T-helper 17 cell (primary cell): ENCODE results near the gene USP54. TPM values are rescaled to one million over a fixed set of nuclear protein-coding genes. Genes with fewer than 3 reads are reported as not detected.

Experiments
- ATAC-seq: fragments of 150-1000 bp; cut with Tn5 transposase; 2 replicates; pipeline ENCODE4 v1.10.0; 2021; ENCODE audit warnings: mild to moderate bottlenecking, moderate library complexity
- DNase-seq, 3 donors: peaks; one replicate each; pipeline versions ENCODE4 v3.0.0 to v3.0.0-alpha.2; 2020 to 2021
- H3K9me3 ChIP-seq: one replicate; pipeline ENCODE4 v1.7.0; 2013; ENCODE audit warnings: low read length, mild to moderate bottlenecking; ENCODE audit not compliant: control insufficient read depth, poor library complexity, severe bottlenecking
- H3K27ac Mint-ChIP-seq: one replicate; pipeline ENCODE4 v1.8.0; 2022; ENCODE audit warnings: mild to moderate bottlenecking, moderate library complexity, mixed read lengths
- H3K27me3 Mint-ChIP-seq: one replicate; pipeline ENCODE4 v1.8.0; 2022; ENCODE audit warnings: mixed read lengths
- H3K36me3 Mint-ChIP-seq: one replicate; pipeline ENCODE4 v1.8.0; 2022; ENCODE audit warnings: low read depth, mixed read lengths
- H3K4me1 Mint-ChIP-seq: one replicate; pipeline ENCODE4 v1.8.0; 2022; ENCODE audit warnings: mild to moderate bottlenecking, mixed read lengths
- H3K4me3 Mint-ChIP-seq: one replicate; pipeline ENCODE4 v1.8.0; 2022; ENCODE audit warnings: mild to moderate bottlenecking, moderate library complexity, mixed read lengths
- total RNA-seq, 4 donors: library from RNA in 2 of 4; stranded (reverse) in 2 of 4; gene quantifications; one replicate each; pipeline ENCODE4 v1.2.3 and lab custom pipeline; 2022 to 2026

Gene USP54
- total RNA-seq, 2 donors from 2014 or later, result 3.6 TPM

DNA sequence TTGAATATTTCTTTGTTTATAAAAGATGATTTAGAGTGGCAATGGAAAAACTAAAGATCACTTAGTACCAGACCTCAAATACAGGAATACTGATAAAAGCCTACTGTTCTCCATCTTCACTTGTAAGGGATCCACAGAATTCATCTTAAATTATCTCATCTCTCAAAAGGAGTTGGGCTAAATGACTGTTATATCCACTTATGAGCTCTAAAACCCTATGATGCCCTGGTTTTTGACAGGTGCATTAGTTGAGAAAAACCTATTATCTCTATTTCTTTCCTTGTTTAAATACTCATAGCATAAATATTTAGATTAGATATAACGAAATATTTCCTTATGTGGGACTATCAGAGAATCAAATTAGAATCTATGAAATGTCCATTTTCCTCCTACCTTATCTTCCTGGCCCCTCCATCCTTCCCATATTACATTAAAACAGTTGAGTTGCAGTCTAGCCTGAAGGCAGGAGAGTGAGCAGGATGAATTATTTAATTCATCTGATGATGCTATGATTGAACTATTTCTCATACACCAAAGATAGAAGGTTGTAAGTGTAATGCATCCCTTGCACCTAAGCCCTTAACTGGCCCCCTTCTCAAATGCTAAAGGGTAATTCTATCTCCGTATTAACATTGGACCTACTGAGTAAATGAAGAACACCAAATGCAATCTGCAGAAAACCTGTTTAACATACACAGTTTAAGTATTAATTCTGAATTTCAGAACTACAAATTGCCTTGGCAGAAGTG lies 125.0 kb downstream of the USP54 start:
- no peak overlapping the region for H3K4me3 Mint-ChIP-seq
- ATAC-seq, result no peak
- no peak overlapping the region for H3K27ac Mint-ChIP-seq
- no peaks in the 10 kb centered on the region for H3K9me3 ChIP-seq
- H3K4me1 Mint-ChIP-seq, result peaks cover 15% of the 10 kb centered on the region
- no peaks in the 10 kb centered on the region for H3K27me3 Mint-ChIP-seq
- peaks cover 14% of the 10 kb centered on the region for H3K36me3 Mint-ChIP-seq
- DNase-seq, result no peak

DNA sequence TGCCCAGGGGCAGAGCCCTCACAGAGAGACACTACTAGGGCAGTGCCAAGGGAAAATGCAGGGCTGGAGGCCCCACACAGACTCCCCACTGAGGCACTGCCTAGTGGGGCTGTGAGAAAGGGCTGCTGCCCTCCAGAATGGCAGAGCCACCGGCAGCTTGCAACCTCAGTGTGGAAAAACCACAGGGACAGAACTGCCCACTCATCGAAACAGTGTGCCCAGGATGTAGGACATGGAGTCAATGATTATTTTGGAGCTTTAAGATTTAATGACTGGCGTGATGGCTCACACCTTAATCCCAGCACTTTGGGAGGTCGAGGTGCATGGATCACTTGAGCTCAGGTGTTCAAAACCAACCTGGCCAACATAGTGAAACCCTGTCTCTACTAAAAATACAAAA lies 130.2 kb downstream of the USP54 start:
- Mint-ChIP-seq H3K4me3 (no peak overlapping the region), H3K36me3 (peaks cover 13% of the 10 kb centered on the region), H3K4me1 (peaks cover 16% of the 10 kb centered on the region), H3K27ac (peak overlapping the region; percentile 57), H3K27me3 (no peaks in the 10 kb centered on the region)
- no peaks in the 10 kb centered on the region for H3K9me3 ChIP-seq
- DNase-seq (no peak), ATAC-seq (no peak)

DNA sequence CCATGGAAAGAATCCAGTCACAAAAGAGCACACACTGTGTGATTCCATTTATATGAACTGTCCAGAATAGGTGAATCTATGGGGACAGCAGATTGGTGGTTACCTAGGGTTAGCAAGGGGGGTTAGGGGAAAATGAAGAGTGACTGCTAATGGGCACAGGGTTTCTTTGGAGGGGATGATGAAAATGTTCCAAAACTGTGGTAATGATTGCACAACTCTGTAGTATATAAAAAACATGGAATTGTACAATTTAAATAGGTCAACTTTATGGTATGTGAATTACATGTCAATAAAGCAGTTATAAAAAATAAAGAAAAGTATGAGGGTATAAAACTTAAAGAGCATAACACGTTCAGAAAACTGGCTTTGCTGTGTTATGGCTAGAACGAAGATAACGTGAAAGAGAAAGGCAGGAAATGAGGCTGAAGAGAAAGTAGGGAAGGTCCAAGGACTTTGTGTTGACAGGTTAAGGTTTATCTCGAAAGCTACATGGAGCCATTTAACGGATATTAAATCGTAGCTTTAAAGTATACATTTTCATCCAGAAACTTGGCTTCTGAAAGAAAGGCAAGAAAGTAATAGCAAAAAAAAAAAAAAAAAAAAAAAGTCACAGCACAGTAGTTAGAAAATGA lies 131.3 kb downstream of the USP54 start:
- Mint-ChIP-seq H3K27ac (peak overlapping the region; percentile 54), H3K27me3 (no peaks in the 10 kb centered on the region), H3K4me1 (peaks cover 16% of the 10 kb centered on the region), H3K36me3 (peaks cover 15% of the 10 kb centered on the region), H3K4me3 (no peak overlapping the region)
- DNase-seq, result no peak
- no peaks in the 10 kb centered on the region for H3K9me3 ChIP-seq
- ATAC-seq, result no peak

DNA sequence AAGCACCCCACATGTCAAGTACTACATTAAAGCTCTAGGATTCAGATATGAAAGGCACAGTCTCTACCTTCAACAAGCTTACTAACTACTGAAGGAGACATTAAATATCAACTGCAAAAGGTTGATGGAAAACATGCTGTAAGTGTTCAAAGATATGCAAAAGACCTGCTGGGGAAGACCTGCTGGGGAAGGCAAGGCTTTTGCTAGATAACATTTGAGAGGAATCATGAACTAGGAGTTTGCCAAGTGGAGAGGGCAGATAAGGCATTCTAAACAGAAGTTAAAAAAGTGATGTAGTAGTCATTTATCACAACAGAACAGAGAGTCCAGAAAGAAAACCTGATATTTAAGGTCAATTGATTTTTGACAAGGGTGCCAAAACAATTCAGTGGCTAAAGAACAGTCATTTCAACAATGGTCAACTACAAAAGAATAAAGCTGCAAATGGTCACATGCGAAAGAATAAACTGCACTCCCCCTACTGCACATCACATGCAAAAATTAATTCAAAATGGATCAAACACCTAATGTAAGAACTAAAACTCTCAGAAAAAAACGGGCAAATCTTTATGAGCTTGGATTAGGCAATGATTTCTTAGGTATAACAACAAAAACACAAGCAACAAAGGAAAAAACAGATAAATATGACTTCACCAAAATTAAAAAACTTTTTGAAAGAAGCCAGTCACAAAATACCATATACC lies 134.8 kb downstream of the USP54 start:
- H3K27ac Mint-ChIP-seq, result no peak overlapping the region
- peaks cover 10% of the 10 kb centered on the region for H3K36me3 Mint-ChIP-seq
- no peak for ATAC-seq
- DNase-seq, result no peak
- H3K27me3 Mint-ChIP-seq, result no peaks in the 10 kb centered on the region
- no peak overlapping the region for H3K4me3 Mint-ChIP-seq
- peaks cover 11% of the 10 kb centered on the region for H3K4me1 Mint-ChIP-seq
- no peaks in the 10 kb centered on the region for H3K9me3 ChIP-seq

DNA sequence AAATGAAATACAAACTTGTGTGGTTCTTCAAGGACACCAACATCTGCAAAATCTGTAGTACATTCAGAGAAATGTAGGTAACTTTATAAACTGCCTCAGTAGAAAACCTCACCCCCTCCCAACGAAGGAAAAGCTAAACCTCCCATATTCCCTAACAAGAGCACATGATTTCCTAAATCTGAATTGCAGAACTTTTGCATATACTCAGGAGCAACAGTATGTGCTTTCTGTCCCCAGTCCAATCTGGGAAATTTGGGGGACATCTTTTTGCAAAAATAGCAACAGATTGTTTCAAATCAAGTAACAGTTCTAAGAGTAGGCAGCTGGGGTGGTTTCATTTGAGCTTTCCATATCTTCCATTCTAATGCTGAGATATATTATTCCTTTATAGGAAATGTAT lies 142.0 kb downstream of the USP54 start:
- ATAC-seq (no peak), DNase-seq (no peak)
- Mint-ChIP-seq H3K27me3 (no peaks in the 10 kb centered on the region), H3K4me1 (peaks cover 9% of the 10 kb centered on the region), H3K4me3 (no peak overlapping the region), H3K36me3 (peaks cover 4% of the 10 kb centered on the region), H3K27ac (no peak overlapping the region)
- no peaks in the 10 kb centered on the region for H3K9me3 ChIP-seq

DNA sequence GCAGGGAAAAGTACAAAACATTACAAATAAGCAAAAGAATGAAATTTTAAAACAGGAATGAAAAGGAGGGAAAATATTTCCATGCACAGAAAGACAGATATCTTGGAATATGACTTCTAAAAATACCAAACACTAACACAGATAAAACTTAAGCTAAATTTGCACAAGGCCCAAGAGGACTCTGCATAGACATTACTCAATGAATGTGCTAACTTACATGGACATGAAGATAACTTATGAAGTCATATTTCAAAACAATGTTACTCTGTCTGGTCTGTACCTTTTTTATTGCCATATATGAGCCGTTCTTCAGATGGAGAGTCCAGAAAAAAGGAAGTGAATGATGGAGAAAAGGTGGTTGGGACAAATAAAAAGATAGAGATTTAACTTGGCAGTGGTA lies 142.8 kb downstream of the USP54 start:
- peaks cover 9% of the 10 kb centered on the region for H3K4me1 Mint-ChIP-seq

More for the DNA sequence above, 142.8 kb downstream of the USP54 start:
- DNase-seq (no peak), ATAC-seq (no peak)
- Mint-ChIP-seq H3K27ac (no peak overlapping the region), H3K36me3 (peaks cover 2% of the 10 kb centered on the region), H3K27me3 (no peaks in the 10 kb centered on the region), H3K4me3 (no peak overlapping the region)
- H3K9me3 ChIP-seq, result no peaks in the 10 kb centered on the region

Other genes with a start within 250 kb of the USP54 start
- gene CFAP70, start 232.5 kb downstream of the USP54 start, total RNA-seq, result 1 to 10 TPM; 2.4 to 2.6 TPM
- gene ANXA7, start 177.3 kb downstream of the USP54 start, total RNA-seq, result 100 to 1,000 TPM in 1 of 2 donors, 10 to 100 TPM in 1; 94.9 to 117 TPM
- gene MSS51, start 157.8 kb downstream of the USP54 start, total RNA-seq, result 1 to 10 TPM; 2.2 to 2.6 TPM
- 10 to 100 TPM; 31.8 to 37.4 TPM for gene PPP3CB, start 95.3 kb downstream of the USP54 start, total RNA-seq
- gene MYOZ1, start 50.1 kb upstream of the USP54 start, total RNA-seq, result not detected
- under 1 TPM in 1 of 2 donors, not detected in 1; 0.08 TPM for gene SYNPO2L, start 64.7 kb upstream of the USP54 start, total RNA-seq
- 1 to 10 TPM; 7.7 to 8.2 TPM for gene AGAP5, start 106.8 kb upstream of the USP54 start, total RNA-seq
- 10 to 100 TPM; 85.0 to 85.5 TPM for gene SEC24C, start 153.0 kb upstream of the USP54 start, total RNA-seq
- 1 to 10 TPM; 6.6 to 7.6 TPM for gene CHCHD1, start 190.7 kb upstream of the USP54 start, total RNA-seq
- 10 to 100 TPM; 71.7 to 74.7 TPM for gene ZSWIM8, start 194.3 kb upstream of the USP54 start, total RNA-seq
- 10 to 100 TPM; 80.6 to 80.9 TPM for gene NDST2, start 220.3 kb upstream of the USP54 start, total RNA-seq